HL-60 (cell line): ENCODE results near the gene MFN2.

Source experiments
- CTCF ChIP-seq: IDR thresholded peaks from one replicate; pipeline ENCODE4 v1.5.1; 2011; ENCODE audit warnings: low read length, control low read depth, inconsistent platforms; ENCODE audit not compliant: insufficient read depth
- POLR2AphosphoS5 ChIP-seq: IDR thresholded peaks from 2 replicates; pipeline ENCODE4 v1.6.1; 2012; ENCODE audit warnings: low read depth
- REST ChIP-seq: IDR thresholded peaks from 2 replicates; pipeline ENCODE4 v1.6.1; 2012; ENCODE audit warnings: low read depth; ENCODE audit not compliant: insufficient replicate concordance

- TF ChIP-seq CTCF (no peak), POLR2AphosphoS5 (no peak), REST (no peak)
Measured at GRCh38 chr1:11938722-11939526, 41.3 kb upstream of the MFN2 start.
